Loucy (cell line): ENCODE results near the gene ENC1.

ENCODE experiments used
- EZH2phosphoT487 ChIP-seq: fragments of 200-600 bp; IDR thresholded peaks from 2 replicates; pipeline ENCODE4 v1.6.1; 2018; ENCODE audit warnings: antibody characterized with exemption, mild to moderate bottlenecking, moderate library complexity, borderline replicate concordance
- TF ChIP-seq, protein P1 (sequence below): fragments of 200-600 bp; sonication (generic); conservative IDR thresholded peaks from 2 replicates; pipeline ENCODE4 v1.5.1; 2014; ENCODE audit warnings: mild to moderate bottlenecking, antibody characterized with exemption, low read length

DNA sequence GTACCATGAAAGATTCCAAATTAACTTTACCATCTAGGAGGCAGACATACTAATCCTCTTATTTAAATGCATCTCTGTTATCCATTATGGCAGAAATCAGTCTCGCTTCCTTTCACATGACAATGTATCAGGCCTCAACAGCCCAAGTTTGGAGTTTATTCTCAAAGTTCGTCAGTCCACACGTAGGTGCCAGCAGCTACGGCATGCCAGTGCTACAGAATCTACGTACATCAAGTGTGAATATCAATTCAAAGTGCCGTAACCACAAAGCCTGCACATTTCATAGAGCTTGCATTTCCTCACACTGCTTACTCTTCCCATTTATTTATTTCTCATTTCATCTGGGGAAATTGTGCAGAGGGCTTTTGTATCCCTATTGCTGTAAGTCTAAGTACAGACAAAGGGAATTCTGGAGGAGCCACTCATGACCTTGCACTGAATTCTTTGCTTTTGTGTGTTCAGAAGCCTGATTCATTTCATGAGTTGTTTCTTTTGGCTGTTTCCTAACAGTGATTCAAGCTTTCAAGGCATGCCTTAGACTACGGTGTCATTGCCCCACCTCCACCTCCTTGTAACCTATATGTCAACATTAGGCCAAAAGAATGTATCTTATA is 10.0 kb downstream of the ENC1 start:
- TF ChIP-seq, protein P1, sequence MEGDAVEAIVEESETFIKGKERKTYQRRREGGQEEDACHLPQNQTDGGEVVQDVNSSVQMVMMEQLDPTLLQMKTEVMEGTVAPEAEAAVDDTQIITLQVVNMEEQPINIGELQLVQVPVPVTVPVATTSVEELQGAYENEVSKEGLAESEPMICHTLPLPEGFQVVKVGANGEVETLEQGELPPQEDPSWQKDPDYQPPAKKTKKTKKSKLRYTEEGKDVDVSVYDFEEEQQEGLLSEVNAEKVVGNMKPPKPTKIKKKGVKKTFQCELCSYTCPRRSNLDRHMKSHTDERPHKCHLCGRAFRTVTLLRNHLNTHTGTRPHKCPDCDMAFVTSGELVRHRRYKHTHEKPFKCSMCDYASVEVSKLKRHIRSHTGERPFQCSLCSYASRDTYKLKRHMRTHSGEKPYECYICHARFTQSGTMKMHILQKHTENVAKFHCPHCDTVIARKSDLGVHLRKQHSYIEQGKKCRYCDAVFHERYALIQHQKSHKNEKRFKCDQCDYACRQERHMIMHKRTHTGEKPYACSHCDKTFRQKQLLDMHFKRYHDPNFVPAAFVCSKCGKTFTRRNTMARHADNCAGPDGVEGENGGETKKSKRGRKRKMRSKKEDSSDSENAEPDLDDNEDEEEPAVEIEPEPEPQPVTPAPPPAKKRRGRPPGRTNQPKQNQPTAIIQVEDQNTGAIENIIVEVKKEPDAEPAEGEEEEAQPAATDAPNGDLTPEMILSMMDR, result no peak
- no peak for TF ChIP-seq EZH2phosphoT487
